Measurements from ENCODE around the gene NUDT5.

The NUDT5 gene

DNA sequence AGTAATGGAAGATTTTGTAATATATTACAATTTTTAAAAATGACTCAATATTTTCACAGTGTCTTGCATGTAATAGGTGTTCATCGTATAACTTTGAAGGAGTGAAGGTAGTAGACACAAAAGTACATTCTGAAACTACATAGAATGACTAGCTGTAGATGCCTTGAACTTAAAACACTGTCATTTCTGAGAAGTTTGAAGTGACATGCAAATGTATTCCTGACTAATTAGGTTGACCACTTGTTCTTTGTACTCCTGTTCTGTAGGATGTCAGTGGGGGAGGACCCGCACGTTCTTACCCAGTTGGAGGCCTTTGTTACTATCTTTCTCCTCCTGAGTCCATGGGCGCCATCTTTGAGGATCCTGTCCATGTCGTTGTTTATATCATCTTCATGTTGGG lies 35.0 kb downstream of the NUDT5 start:
- DNase-seq (ENCODE audit: extremely low spot score), result no peak
- ChIA-PET POLR2A (no interaction called here), CTCF (no interaction called here)
- TF ChIP-seq CTCF (IDR thresholded peaks at IDR 0.05; ENCODE audit: control extremely low read depth, extremely low read depth, low read depth, missing control alignments), result no peak

- DNase-seq (ENCODE audit: extremely low spot score), result no peak
- ChIA-PET POLR2A (no interaction called here), CTCF (interaction anchor here (1.1 to 1.6 kb wide), 2 partner anchors 12 to 56 kb away, joined by 3 read pairs; no protein-coding TSS in a partner anchor)
- TF ChIP-seq CTCF (IDR thresholded peaks at IDR 0.05; ENCODE audit: control extremely low read depth, extremely low read depth, low read depth, missing control alignments), result no peak
Measured at GRCh38 chr10:12158111-12158510, 37.6 kb downstream of the NUDT5 start.

- DNase-seq (ENCODE audit: extremely low spot score), result no peak
- CTCF ChIA-PET, result no interaction called here
- TF ChIP-seq CTCF (IDR thresholded peaks at IDR 0.05; ENCODE audit: control extremely low read depth, extremely low read depth, low read depth, missing control alignments), result no peak
- POLR2A ChIA-PET, result no interaction called here
Measured at GRCh38 chr10:12156367-12157123, 39.1 kb downstream of the NUDT5 start.

DNA sequence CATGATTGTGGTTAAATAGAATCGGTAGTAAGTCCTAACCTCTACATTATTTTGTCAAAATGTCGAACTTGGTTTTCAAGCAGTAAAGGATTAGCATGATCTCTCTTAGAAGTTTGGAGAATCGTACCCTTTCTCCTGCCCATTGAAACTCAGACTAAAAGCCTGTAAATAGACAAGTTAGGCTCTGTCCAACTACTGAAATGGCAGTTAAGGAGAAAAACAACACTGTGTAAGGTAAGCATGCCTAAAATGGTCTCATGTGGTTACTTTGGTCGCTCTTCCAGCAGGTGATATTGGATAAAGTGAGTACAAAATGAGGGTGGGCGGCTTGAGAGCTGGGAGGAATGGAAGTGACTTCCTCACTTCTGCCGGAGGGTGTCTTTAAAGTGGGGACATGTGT lies 41.2 kb downstream of the NUDT5 start:
- no peak for DNase-seq (ENCODE audit: extremely low spot score)
- no peak for TF ChIP-seq CTCF (IDR thresholded peaks at IDR 0.05; ENCODE audit: control extremely low read depth, extremely low read depth, low read depth, missing control alignments)
- POLR2A ChIA-PET, result no interaction called here
- CTCF ChIA-PET, result interaction anchor here (1.5 kb wide), 1 partner anchor 9 kb away, joined by 3 read pairs; no protein-coding TSS in a partner anchor

DNA sequence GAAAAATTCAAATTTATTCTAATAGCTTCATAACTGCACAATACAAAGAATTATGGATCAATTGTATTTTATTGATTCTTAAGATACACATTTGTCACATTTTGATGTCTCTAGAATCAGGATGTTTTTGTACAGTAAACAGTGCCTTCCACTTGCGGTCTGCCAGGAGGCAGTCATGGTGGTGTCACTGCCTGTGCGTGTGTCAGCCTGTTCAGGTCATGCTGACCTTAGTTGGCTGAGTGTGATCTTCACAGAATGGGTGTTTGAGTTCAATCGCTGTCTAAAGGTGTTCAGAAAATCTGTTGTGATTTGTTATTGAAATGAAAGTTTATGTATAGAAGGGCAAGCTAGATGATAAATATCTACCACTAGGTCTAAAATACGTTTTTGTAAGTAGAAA lies 45.5 kb downstream of the NUDT5 start:
- CTCF ChIA-PET, result no interaction called here
- POLR2A ChIA-PET, result no interaction called here
- no peak for DNase-seq (ENCODE audit: extremely low spot score)
- no peak for TF ChIP-seq CTCF (IDR thresholded peaks at IDR 0.05; ENCODE audit: control extremely low read depth, extremely low read depth, low read depth, missing control alignments)

GRCh38 chr10:12144538-12144937 lies 51.2 kb downstream of the NUDT5 start:
- no peak for DNase-seq (ENCODE audit: extremely low spot score)
- ChIA-PET CTCF (interaction anchor here (1.0 to 1.4 kb wide), 2 partner anchors 10 to 33 kb away, joined by 3 to 6 read pairs; no protein-coding TSS in a partner anchor), POLR2A (no interaction called here)
- no peak for TF ChIP-seq CTCF (IDR thresholded peaks at IDR 0.05; ENCODE audit: control extremely low read depth, extremely low read depth, low read depth, missing control alignments)

All from GM10248 (cell line).